A204.1 (cell line): Measurements from ENCODE around the gene SLC30A7.
"Not testable (repeated sequence)": the region's sequence is repeated elsewhere in the genome, so short reads cannot be mapped to it uniquely, and the experiment has no call there.

Experiments
- FAIRE-seq: peaks from 2 replicates; lab custom pipeline; 2012; peaks lifted over from hg19 to GRCh38; lab: Jason Lieb, UNC

SLC30A7 gene

DNA sequence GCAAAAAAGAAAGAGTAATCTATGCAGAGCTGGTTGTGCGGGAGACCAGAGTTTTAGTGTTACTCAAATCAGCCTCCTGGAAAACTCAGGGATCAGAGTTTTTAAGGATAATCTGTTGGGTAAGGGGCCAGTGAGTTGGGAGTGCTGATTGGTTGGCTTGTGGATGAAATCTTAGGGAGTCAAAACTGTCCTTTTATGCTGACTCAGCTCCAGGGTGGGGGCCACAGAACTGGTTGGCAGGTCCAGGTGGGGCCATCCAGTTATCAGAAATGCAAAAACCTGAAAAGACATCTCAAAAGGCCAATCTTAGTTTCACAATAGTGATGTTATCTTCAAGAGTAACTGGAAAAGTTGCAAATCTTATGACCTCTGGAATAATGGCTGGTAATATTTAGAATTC is 4.5 kb upstream of the SLC30A7 start:
- FAIRE-seq = no peak

DNA sequence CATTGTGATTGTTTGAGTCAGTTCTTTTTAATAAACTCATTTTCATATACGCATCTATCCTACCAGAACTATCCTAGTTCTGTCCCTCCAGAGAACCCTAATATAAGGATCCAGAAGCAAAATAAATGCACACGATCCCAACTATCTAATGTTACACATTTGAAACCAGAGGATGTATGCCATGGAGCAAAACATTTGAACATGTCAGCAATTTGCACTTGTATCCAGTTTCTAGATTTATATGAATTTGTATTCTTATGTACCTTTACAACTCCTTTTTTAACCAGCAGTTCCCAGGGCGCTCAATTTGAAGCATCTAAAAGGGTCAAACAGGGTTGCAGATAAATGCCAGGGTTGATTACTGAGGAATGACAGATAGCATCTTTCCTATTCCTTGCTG is 3.3 kb upstream of the SLC30A7 start:
- no peak for FAIRE-seq

DNA sequence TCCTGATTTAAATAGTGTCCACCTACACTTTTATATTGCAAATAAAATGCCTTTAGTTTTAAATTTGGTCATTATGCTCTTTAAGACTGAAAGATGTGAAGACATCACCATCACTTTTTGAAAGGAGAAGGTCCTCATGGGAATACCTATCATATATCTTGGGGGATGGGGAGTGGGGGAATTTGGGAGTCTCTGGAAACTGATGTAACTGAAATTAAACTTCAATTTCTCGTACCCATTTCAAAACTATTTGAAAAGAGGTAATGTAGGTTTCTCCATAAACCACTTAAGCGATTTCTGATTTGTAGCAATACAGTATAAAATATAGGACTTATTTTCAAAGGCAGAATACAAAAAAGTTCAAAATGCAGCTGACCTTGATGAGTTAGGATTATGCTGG is 2.2 kb upstream of the SLC30A7 start:
- FAIRE-seq = no peak

DNA sequence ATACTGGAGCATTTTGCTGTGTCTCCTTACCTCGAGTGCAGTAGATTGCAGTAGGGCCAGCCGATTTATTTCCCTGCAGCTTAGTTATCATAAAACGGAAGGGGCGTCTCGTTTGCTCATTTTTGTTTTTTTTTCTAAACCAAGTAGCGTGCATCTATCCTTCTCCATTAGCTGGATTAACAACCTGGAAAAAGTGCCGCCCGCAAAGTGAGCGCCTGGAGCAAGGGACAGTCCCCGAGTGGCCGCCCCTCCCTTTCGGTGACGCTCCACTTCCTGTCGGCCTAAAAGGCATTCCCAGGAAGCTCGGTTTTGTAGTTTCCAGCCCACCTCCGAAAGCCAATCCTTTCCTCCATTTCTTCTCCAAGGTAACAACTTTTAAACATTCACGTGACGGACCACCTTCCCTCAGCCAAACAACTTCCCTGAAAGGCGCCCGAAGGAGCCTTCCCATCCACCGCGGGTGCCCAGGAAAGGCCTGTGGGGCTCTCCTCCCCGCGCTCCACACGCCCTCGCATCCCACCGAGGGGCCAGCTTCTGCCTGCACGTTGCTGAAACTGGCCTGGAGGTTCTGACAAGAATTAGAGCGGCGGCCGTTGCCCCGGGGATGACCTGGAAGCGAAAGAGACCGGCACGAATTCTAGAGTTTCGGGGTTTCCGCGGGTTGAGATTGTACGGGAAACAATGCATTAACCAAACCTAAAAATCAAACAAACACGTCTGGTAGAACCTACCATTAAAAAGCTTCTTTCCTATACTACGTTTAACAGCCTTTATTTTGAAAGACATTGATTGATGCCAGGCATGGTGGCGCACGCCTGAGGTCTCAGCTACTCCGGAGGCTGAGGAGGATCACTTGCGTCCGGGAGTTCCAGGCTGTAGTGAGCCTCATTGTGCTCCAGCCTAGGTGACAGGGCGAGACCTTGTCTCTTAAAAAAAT is 1.0 kb upstream of the SLC30A7 start, which contains the start of gene EXTL2:
EXTL2 (minus strand) TSS at position 240 of the 937 bp plus-strand sequence. CDS start 6,085 bp downstream, outside the sequence.
- peak; percentile 60 for FAIRE-seq

DNA sequence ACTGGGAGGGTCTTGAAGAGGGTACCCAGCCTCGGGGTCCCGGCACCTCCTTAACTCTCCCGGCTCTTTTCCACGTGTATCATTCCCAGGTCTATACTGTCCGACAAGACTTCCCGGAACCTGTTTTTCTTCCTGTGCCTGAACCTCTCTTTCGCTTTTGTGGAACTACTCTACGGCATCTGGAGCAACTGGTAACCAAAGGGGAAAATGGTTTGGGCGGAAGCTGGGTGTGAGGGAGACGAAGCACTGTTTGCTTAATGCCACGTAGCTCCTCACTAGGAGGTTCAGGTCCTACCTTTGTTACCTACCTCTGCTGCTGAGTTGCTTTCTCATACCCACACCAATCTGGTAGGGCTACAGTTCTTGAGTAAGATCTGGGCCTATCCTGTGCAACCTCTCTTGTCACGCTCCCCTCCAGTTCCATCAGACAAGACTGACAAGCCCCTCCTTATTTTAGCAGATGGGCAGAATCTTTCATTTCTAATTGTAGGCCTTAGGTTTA is 642 bp downstream of the SLC30A7 start:
- FAIRE-seq = no peak

DNA sequence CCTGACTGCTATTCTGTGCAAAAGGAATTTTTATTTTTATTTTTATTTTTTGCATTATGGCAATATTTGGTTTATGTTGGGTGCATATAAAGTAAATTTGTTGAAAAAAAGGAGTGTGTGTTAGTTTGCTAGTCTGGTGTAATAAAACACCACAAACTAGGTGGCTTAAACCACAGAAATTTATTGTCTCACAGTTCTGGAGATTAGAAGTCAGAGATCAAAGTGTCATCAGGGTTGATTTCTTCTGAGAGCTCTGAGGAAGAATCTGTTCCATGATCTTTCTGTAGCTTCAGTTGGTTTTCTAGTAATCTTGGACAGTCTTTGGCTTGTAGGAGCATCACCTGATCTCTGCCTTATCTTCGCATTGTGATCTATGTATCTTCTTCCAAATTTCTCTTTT is 6.5 kb downstream of the SLC30A7 start:
- FAIRE-seq = no peak

DNA sequence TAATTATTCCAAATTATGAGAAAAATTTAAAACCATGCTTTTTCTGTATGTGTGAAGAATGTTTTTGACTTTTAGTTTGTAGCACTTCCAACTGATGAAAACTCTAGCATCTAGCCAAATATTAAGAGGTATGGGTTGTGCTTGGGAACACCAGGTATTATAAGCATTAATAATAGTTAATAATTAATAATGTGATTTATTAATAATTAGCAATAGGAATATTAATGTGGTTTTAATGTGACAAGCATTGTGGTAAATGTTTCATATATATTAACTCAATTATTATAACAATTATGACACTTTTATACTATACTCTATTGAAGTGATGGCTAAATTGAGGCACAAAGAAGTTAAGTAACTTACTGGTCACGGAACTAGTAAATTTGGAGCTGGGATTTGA is 7.9 kb downstream of the SLC30A7 start:
- FAIRE-seq = no peak

DNA sequence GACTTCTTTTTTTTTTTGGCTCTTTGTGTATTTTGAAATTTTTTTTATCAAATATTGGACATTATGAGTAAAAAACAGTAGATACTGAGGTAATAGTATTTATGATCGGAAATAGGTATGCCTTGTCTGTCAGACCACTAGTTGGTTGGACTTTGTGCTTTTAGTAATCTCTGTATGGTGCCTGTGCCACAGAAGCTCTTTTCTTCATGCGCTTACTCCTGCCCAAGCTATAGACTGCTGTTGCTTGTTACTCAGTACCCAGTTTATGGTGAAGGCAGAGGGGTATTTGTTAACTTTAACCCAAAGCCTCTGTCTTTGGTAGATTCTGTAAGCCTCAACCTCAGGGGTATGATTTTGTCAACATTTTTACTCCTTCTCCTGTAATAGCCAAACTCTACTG is 8.6 kb downstream of the SLC30A7 start:
- FAIRE-seq = no peak

DNA sequence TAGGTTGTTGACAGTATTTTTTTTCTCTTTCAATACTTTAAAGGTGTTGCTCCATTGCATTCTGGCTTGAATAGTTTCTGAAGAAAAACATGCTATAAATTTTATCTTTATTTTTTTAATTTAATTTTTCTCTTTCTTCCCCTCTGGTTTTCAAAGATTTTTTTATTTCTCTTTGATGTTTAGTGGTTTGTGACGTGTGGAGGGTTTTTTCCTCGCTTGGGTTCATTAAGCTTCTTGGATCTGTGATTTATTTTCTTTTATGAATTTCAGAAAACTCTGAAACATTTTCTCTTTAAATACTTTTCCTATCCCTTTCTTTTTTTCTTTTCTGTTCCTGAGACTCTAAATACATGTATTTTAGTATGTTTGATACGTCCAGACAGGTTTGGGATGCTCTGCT is 9.3 kb downstream of the SLC30A7 start:
- FAIRE-seq = no peak

DNA sequence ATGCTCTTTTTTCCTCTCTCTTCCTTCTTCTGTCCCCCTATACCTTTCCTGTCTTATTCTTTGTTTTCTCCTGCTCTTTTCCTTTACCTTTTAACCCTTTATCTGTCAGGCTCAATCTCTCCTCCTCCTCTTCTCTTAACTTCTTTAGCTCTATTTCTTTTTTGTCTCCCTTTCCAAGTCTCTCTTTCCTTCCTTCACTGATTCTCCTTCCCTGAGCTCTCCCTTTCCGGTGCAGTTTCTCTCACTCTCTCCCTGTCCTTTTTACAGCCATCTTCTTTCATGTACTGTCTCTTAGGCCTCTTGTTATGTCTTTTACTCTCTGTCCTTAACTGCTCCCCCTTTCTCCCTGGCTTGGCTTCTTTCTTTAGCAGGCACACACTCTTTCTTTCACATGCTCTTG is 12.0 kb downstream of the SLC30A7 start:
- no peak for FAIRE-seq

DNA sequence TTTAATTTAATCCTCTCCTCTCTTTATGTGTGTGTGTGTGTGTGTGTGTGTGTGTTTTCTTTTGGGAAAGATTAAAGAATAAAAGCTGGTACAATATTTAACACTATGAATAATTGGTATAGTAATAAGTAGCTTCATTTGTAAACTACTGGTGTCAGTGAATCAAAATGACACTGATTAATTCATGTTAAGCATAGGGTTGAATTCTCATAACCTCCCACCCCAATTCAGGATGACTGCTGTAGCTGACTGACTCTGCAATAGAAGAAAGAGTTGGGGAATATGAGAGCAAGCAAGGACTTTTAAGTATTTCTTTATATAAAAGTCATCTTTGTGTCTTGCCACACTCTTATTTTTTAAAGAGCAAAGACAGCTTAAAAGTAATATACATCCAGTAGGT is 13.1 kb downstream of the SLC30A7 start:
- no peak for FAIRE-seq

DNA sequence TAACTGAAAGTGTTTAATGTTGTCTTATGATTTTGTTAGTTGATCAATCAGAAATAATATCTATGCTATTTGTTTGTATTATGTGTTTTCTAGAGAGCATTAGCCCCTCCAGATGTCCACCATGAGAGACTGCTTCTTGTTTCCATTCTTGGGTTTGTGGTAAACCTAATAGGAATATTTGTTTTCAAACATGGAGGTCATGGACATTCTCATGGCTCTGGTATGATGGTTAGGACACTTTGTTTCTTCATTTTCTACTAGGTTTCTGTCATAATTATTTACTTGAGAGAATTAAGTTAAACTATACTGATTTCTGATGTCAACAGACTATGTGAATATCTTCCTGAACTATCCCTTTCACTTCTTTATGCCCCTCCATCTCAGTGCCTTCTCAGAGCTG is 16.1 kb downstream of the SLC30A7 start:
- no peak for FAIRE-seq

DNA sequence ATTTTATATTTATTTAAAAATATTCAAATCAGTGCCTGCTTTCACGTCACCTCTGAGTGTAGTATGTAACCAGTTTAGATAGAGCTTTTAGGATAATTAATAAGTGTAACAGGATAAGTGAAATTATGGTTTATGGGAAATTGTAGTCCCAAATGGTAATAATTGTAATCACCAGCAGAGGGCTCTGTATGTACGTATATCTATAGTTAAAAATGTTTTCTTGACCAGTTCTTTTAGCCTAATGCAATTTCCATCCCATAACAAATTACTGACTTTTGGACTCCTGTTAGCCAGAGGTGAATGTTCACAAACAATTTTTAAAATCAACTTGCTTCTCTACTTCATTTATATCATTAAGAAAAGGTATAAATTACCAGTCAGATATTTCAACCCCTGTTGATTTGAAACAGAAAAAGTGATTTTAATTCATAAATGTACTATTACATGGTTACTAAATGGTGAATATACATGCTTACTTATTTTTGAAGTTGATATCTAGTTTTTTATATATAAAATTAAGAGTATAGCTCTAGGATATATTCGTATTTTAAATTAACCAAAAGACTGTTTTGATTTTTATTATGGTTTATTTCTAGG is 25.3 kb downstream of the SLC30A7 start:
- FAIRE-seq = peak; percentile 97

DNA sequence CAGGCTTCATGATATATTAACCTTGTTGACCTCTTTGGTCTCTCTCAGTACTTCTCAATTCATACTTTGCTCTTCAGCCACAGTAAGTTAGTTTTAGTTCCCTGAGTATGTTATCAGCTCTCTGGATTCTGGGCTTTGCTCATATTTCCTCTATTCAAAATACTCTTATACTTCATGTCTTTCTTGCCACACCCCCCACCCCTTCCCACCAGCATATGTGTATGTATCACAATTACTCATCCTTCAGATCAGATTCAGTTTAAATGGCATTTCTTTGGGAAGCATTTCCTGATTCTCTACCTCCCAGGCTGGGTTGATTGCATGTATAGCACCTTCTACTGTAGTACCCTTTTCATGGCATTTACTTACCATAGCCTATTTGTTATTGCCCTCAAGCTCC is 28.3 kb downstream of the SLC30A7 start:
- FAIRE-seq = no peak

DNA sequence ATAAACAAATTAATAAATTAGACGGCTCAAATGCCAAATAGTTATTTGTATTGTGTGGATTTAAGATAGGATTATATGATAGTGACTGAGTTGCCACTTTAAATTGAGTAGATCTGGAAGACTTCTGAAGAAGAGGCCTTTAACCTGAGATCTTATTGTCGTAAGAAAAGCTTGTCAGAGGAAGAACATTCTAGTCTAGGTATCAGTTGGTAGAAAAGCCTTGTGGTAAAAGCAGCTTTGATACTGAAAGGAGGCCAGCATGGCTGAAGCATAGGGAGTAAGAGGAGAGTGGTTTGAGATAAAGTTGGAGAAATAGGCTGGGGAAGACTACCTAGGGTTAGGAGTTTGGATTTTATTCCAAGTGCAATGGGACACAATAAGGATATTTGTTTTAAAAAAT is 29.1 kb downstream of the SLC30A7 start:
- no peak for FAIRE-seq

DNA sequence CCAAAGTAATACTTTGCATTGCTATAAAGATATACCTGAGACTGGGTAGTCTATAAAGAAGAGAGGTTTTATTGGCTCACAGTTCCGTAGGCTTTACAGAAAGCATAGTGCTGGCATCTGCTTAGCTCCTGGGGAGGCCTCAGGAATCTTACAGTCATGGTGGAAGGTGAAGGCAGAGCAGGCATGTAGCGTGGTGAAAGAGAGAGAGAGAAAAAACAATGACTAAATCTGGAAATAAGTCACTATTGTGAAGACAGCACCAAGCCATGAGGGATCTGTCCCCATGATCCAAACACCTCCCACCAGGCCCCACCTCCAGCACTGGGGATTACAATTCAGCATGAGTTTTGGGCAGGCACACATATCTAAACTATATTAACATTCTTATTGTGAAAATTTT is 30.4 kb downstream of the SLC30A7 start:
- FAIRE-seq = no peak

DNA sequence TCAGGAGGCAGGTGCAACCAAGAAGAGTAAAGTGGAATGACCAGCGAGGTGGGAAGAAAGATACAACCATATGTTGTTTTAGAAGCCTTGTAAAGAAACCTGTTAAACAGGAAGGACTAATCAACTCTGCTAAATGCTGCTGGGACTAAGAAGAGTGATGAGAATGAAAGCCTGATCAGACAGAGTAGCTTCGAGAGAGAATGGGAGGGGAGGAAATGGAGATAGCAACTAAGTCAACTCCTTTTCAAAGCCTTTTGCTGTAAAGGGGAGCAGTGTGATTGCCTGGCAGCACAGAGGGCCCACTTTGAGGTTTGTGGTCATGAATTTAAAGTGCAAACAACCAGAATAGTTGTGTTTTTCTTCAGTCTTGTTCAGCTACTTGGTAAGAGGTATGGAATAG is 31.4 kb downstream of the SLC30A7 start:
- no peak for FAIRE-seq

DNA sequence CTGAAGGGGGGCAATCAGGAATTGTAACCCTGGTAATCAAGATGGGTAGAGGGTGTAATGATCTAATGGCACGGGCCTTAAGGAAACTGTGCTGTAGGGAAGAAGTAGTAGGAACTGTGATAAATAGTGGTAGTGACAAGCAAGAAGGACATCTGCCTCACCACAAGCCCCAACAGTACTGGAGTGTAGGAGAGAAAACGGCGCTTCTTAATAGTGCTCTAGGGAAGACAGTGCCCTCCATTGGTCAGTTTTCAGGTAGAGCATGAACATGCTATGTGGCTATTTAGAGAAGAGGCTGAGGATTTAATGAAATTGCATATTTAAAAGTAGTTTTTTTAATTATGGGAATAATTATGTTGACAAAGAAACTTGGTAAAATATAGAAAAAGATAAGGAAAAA is 32.2 kb downstream of the SLC30A7 start:
- no peak for FAIRE-seq

DNA sequence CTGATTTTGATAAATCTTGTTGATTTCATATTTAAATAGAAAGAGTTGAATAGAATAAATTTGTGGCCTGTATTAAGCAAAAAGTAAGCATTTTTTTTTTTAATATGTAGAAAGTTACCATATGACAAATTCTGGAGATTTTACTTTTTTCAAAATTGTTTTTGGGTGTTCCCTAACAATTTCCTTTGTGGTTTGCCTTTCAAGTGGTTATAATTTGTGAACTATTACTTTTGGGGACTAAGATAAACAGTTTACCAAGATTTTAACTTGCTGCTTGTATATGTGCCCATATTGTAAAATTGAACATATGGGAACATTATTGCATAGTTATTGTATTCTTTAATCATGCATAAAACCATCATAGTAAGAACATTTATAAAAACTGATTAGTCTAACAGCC is 34.6 kb downstream of the SLC30A7 start:
- FAIRE-seq = peak; percentile 44

DNA sequence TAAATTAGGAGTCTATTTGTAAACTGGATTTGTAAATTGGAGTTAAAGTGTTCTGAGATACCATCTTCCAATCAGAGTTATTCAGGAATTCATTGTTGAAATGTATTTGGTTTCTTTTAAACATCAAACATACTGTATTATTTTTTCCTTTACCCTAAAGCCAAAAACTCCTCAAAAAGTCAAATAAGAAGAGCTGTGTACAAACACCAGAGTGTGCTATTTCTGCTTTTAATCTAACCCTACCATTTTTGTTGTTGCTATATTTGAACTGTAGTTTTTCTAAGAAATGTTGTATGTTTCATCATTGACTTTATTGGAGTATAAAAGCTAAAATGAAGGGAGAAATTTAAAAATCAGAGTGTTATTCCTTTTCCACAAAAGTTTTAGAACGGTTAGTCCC is 35.8 kb downstream of the SLC30A7 start:
- FAIRE-seq = no peak

DNA sequence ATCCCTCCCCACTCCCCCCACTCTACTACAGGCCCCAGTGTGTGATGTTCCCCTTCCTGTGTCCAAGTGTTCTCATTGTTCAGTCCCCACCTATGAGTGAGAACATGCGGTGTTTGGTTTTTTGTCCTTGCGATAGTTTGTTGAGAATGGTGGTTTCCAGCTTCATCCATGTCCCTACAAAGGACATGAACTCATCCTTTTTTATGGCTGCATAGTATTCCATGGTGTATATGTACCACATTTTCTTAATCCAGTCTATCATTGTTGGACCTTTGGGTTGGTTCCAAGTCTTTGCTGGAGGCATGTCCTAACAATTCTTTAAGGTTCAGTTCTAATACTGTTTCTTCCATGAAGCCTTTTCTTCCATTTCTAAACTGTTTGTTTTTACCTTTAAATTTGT is 37.7 kb downstream of the SLC30A7 start:
- FAIRE-seq = not testable (repeated sequence)

DNA sequence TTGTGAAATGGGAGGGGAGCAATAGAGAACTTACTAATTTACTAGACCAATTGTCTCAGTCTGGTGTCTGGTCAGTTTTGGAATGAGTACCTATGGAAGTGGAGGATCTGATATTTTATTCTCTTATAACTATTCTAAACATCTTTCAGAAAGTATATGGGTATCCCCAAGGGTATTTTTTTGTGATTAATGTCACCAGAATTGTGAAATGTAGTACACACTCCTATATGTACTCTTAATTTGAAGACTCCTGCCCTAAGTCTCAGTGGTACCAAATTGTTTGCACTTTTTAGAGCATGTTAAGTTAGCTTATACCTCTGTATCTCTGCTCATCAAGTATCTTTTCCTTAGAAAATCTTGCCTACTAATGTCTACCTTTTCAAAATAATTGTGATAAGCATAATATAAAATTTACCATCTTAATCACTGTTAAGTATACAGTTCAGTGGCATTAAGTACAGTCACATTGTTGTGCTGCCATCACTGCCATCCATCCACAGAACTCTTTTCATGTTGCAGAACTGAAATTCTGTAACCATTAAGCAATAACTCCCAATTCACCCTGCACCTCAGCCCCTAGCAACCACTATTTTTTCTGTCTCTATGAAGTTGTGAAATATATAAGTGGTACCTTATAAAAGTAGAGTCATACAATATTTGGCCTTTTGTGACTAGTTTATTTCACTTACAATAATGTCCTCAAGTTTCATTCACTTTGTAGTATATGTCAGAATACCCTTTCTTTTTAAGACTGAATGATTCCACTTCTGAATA is 40.5 kb downstream of the SLC30A7 start:
- FAIRE-seq = no peak

DNA sequence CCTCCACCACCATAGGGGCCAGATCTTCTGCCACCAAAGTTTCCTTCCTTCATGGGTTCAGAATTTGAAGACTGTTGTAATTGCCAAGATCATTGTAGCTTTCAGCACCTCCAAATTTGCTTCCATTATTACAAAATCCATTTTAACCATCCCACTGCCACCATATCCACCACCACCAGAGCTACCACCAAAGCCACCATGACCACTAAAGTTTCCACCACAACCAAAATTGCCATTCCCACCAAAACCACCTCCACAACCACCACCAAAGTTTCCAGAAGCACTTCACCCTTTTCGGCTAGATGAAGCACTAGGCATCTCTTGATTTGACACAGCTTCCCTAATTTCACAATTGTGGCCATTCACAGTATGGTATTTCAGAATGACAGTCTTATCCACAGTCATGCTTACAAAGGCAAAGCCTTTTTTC is 45.2 kb downstream of the SLC30A7 start:
- no peak for FAIRE-seq
